Subcutaneous adipose tissue (tissue), 4 donors: Measurements from ENCODE around the gene NUBPL. TPM values are rescaled to one million over a fixed set of nuclear protein-coding genes. Genes with fewer than 3 reads are reported as not detected.

Experiments used
- CTCF ChIP-seq: fragments of 450-650 bp; IDR thresholded peaks from one replicate; pipeline ENCODE4 v1.5.1; 2016; ENCODE audit warnings: low read depth, mild to moderate bottlenecking, control low read depth, antibody characterized with exemption, moderate library complexity
- total RNA-seq, 4 donors: library from RNA; depleted of rRNA; stranded (reverse); fragments of >200 nt; gene quantifications; one replicate each; pipeline ENCODE4 v1.1.0, GENCODE V29; 2016

Gene NUBPL
- total RNA-seq, 4 donors from 2014 or later, result 11.7 to 25.1 (median 12.7) TPM

DNA sequence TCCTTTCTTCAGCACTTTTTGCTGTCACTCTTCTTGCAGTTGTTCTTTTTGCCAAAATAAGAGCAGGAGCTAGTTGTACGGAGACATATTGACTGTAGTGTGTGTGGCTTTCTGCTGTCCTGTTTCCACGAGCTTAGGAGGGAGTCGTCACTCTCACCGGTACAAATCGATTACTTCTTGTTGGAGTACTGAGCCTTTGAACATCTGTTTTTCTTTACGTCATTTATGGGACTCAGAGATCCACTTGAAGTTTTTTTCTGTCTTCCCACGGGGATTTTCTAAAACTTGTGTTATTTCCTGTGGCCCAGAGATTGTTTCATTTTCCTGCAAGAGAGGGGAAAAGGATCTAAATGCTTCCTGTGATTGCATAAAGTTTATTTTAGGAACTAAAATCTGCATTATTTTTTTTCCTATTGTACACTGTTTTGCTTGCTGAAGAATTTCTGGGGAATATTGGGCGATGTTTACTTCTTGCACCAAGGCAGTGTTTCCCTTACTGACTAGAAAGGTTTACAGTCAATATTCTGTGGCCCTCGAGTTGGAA, 316.1 kb downstream of the NUBPL start:
- no peak for TF ChIP-seq CTCF

DNA sequence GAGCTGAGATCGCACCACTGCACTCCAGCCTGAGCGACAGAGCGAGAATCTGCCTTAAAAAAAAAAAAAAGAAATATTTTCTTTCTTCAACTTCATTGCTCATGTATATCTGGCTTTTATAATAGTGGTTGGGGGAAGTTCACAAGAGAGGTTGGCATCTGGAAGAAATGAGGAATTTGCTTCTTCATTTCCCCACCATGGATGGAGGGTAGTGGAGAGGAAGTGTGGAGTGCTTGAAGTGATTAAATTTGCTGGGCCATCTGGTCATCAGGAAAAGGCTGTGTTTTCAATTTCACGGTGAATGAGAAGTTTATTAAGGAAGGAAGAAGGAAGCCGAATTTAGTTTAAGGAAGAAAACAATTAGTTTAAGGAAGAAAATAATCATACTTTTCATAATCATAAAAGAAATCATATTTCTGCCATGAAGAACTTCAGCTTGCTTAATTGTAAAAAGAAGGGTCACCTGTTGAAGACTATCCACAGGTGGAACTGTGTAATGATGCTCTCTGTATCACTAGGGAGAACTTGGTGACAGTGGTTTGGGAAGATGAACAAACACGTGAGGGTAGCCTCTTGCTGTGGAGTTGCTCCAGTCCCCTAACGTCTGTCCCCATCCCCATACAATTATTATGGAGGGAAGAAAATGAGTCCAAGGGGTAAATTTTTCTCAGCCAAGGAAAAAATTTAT, 318.6 kb downstream of the NUBPL start:
- no peak for TF ChIP-seq CTCF

DNA sequence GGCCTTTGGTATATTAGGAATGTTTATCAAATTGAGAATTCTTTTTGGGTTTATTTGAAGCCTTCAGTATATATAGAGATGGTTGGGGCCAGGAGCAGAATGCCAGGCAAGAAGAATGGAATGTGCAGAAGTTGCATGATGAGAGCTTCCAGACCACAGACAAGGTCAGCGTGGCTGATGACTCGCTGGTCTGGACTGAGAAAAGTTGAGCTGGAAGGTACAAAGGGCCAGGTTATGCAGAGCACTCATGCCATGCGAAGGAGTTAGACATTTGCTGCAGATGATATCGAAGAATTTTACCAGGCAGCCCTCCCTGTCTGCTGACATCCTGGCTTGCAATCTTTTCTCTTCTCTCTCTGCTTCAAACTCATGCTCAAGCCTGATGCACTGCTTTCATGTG, 319.7 kb downstream of the NUBPL start:
- TF ChIP-seq CTCF, result no peak

- no peak for TF ChIP-seq CTCF
Measured at GRCh38 chr14:31881531-31882310, 320.5 kb downstream of the NUBPL start.

- no peak for TF ChIP-seq CTCF
Measured at GRCh38 chr14:31884238-31884637, 323.0 kb downstream of the NUBPL start.

DNA sequence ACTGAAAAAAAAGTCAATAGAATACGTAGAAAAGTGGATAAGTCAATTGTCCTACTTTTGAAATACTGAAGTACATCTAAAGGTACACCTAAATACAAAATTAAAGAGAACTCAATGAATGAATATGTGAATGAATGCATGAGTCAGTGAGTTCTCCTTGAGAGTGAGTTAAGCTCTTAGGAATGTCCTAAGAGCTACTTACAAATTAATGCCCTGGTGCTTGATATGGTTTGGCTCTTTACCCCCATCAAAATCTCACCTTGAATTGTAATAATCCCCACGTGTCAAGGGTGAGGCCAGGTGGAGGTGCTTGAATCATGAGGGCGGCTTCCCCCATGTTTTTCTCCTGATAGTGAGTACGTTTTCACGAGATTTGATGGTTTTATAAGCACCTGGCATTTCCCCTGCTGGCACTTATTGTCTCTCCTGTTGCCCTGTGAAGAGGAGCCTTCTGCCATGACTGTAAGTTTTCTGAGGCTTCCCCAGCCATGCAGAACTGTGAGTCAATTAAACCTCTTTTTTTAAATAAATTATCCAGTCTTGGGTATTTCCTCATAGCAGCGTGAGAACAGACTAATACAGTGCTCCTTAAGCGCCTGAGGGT, 323.7 kb downstream of the NUBPL start:
- no peak for TF ChIP-seq CTCF

- no peak for TF ChIP-seq CTCF
Measured at GRCh38 chr14:31886156-31886835, 325.1 kb downstream of the NUBPL start.
